Kidney epithelial cell (primary cell): ENCODE measurements around the gene FAM90A26. TPM values are rescaled to one million over a fixed set of nuclear protein-coding genes. Genes with fewer than 3 reads are reported as not detected.
"Not testable (repeated sequence)": the region's sequence is repeated elsewhere in the genome, so short reads cannot be mapped to it uniquely, and the experiment has no call there.

Experiments
- DNase-seq: peaks from one replicate; pipeline ENCODE4 v3.0.0-alpha.2; 2010; ENCODE audit warnings: low read depth
- H3K27me3 ChIP-seq: 2 replicates; pipeline ENCODE4 v1.6.0; 2011; ENCODE audit warnings: low read length; ENCODE audit not compliant: control insufficient read depth, insufficient read depth
- H3K36me3 ChIP-seq: 2 replicates; pipeline ENCODE4 v1.5.1; 2011; ENCODE audit warnings: low read length; ENCODE audit not compliant: control insufficient read depth, insufficient read depth
- H3K4me3 ChIP-seq: 2 replicates; pipeline ENCODE4 v1.5.1; 2011; ENCODE audit warnings: low read depth, mild to moderate bottlenecking, control low read depth, low read length
- total RNA-seq: library from RNA; depleted of rRNA; stranded (reverse); fragments of >200 nt; gene quantifications from 2 replicates; pipeline ENCODE4 v1.2.3, GENCODE V29; 2015

The FAM90A26 gene
- total RNA-seq, 1 donor from 2014 or later = not detected

DNA sequence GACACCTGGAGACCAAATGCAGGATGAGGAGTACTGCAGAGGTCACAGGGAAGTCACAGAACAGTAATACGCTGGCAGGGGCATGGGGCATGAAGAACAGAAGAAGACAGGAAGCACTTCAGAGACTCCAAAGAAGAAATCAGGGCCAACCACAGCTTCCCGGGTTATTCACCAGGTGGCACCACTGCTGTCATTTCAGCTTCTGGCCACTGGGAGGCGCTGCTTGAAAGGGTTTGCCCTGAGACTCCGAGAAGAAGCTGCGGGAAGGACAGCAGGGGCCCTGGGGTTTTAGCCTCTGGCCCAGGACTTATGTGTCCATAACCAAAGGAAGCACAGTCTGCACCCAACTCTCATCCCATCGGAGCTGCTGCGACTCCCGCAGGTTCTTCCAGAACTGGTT lies 4.2 kb upstream of the FAM90A26 start:
- not testable (repeated sequence) for H3K36me3 ChIP-seq, DNase-seq, H3K4me3 ChIP-seq, H3K27me3 ChIP-seq

DNA sequence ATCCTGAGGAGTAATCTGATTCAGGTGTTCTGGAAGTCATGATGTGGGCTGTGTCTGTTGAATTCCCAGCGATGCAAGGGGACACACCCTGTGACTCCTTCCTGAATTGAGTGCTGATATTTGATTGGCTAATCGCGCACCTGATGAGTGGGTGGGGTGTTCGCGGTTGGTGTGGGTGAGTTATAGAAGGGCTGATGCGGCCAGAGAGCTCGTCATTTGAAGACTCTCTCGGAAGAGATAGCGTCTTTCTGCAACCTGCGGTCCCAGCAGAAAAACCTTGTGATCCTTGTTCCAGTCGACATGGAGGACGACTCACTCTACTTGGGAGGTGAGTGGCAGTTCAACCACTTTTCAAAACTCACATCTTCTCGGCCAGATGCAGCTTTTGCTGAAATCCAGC lies 40.1 kb downstream of the FAM90A26 start, which contains the start of gene USP17L10:
USP17L10 (plus strand) TSS at position 301 of the 400 bp plus-strand sequence; CDS start at position 301, 0 bp downstream.
- not testable (repeated sequence) for H3K27me3 ChIP-seq, DNase-seq, H3K4me3 ChIP-seq, H3K36me3 ChIP-seq

DNA sequence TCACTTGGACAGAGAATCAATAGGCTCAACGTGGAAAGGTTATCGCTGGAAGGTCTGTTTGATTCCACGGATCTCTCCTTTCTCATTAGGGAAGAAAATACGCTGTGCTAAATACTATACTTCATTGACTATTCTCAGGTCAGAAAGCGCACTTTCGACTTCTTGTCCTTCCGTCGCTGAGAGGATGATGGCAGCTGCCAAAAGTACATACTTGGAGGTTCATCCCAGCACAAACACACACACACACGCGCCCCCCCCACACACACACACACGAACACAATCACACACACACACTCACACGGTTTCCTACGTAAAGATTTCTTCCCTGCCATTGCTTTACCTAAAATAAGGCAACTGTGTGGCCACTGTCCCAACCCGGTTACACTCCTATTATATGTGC lies 44.5 kb downstream of the FAM90A26 start:
- not testable (repeated sequence) for DNase-seq, H3K36me3 ChIP-seq

DNA sequence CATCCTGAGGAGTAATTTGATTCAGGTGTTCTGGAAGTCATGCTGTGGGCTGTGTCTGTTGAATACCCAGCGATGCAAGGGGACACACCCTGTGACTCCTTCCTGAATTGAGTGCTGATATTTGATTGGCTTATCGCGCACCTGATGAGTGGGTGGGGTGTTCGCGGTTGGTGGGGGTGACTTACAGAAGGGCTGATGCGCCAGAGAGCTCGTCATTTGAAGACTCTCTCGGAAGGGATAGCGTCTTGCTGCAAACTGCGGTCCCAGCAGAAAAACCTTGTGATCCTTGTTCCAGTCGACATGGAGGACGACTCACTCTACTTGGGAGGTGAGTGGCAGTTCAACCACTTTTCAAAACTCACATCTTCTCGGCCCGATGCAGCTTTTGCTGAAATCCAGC lies 44.9 kb downstream of the FAM90A26 start, which contains the start of gene USP17L11:
USP17L11 (plus strand) TSS at position 301 of the 400 bp plus-strand sequence; CDS start at position 301, 0 bp downstream.
- H3K27me3 ChIP-seq, H3K36me3 ChIP-seq, H3K4me3 ChIP-seq, DNase-seq: not testable (repeated sequence)

More for the DNA sequence above, 44.5 kb downstream of the FAM90A26 start:
- H3K27me3 ChIP-seq, H3K4me3 ChIP-seq: not testable (repeated sequence)

- H3K4me3 ChIP-seq, H3K36me3 ChIP-seq, H3K27me3 ChIP-seq, DNase-seq: not testable (repeated sequence)
Measured at GRCh38 chr4:9219852-9220251, 49.6 kb downstream of the FAM90A26 start, which contains the start of gene USP17L12. TSS of gene USP17L12 (plus strand) at chr4:9220152. CDS start at chr4:9220152, 0 bp downstream.

DNA sequence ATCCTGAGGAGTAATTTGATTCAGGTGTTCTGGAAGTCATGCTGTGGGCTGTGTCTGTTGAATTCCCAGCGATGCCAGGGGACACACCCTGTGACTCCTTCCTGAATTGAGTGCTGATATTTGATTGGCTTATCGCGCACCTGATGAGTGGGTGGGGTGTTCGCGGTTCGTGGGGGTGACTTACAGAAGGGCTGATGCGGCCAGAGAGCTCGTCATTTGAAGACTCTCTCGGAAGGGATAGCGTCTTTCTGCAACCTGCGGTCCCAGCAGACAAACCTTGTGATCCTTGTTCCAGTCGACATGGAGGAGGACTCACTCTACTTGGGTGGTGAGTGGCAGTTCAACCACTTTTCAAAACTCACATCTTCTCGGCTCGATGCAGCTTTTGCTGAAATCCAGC lies 54.4 kb downstream of the FAM90A26 start, which contains the start of gene USP17L13:
USP17L13 (plus strand) TSS at position 301 of the 400 bp plus-strand sequence; CDS start at position 301, 0 bp downstream.
- not testable (repeated sequence) for H3K36me3 ChIP-seq, DNase-seq, H3K27me3 ChIP-seq, H3K4me3 ChIP-seq

Other genes with a start within 250 kb of the FAM90A26 start
- gene USP17L10, start 40.2 kb downstream of the FAM90A26 start, total RNA-seq = not detected in 2 replicates
- gene USP17L11, start 45.0 kb downstream of the FAM90A26 start, total RNA-seq = not detected in 2 replicates
- gene USP17L12, start 49.7 kb downstream of the FAM90A26 start, total RNA-seq = not detected in 2 replicates
- not detected in 2 replicates for gene USP17L13, start 54.5 kb downstream of the FAM90A26 start, total RNA-seq
- gene USP17L15, start 64.0 kb downstream of the FAM90A26 start, total RNA-seq = not detected in 2 replicates
- not detected in 2 replicates for gene USP17L17, start 73.5 kb downstream of the FAM90A26 start, total RNA-seq
- not detected in 2 replicates for gene USP17L18, start 78.2 kb downstream of the FAM90A26 start, total RNA-seq
- gene USP17L19, start 83.0 kb downstream of the FAM90A26 start, total RNA-seq = not detected in 2 replicates
- not detected in 2 replicates for gene USP17L20, start 87.7 kb downstream of the FAM90A26 start, total RNA-seq
- not detected in 2 replicates for gene USP17L21, start 92.5 kb downstream of the FAM90A26 start, total RNA-seq
- gene USP17L22, start 97.2 kb downstream of the FAM90A26 start, total RNA-seq = not detected in 2 replicates
- not detected in 2 replicates for gene USP17L24, start 154.8 kb downstream of the FAM90A26 start, total RNA-seq
- gene USP17L25, start 159.5 kb downstream of the FAM90A26 start, total RNA-seq = not detected in 2 replicates
- not detected in 2 replicates for gene USP17L26, start 164.2 kb downstream of the FAM90A26 start, total RNA-seq
- gene USP17L5, start 169.0 kb downstream of the FAM90A26 start, total RNA-seq = not detected in 2 replicates
- not detected in 2 replicates for gene USP17L27, start 173.7 kb downstream of the FAM90A26 start, total RNA-seq
- not detected in 2 replicates for gene USP17L28, start 178.5 kb downstream of the FAM90A26 start, total RNA-seq
- gene USP17L29, start 183.2 kb downstream of the FAM90A26 start, total RNA-seq = not detected in 2 replicates
- gene USP17L30, start 192.7 kb downstream of the FAM90A26 start, total RNA-seq = not detected in 2 replicates